GM23338 (cell line): Measurements from ENCODE around the gene HSPG2. TPM values are rescaled to one million over a fixed set of nuclear protein-coding genes. Genes with fewer than 3 reads are reported as not detected.

Experiments
- ATAC-seq: fragments of 200-7000 bp; cut with Tn5 transposase; 3 replicates; pipeline ENCODE4 v1.9.1; 2020
- DNase-seq: peaks from one replicate; pipeline ENCODE4 v3.0.0-alpha.2; 2015; ENCODE audit warnings: low spot score
- H2AFZ ChIP-seq: fragments of 200-600 bp; sonication (generic); 2 replicates; pipeline ENCODE4 v1.8.0; 2016; ENCODE audit warnings: antibody characterized with exemption, mild to moderate bottlenecking, moderate library complexity
- H3F3A ChIP-seq: fragments of 200-600 bp; sonication (generic); replicated peaks from 2 replicates; pipeline ENCODE4 v1.8.0; 2017; ENCODE audit warnings: antibody characterized with exemption, mixed run types, low read depth
- H3K27ac ChIP-seq: fragments of 200-600 bp; sonication (generic); 2 replicates; pipeline ENCODE4 v1.6.1; 2016; ENCODE audit warnings: low read depth
- H3K27me3 ChIP-seq: fragments of 200-600 bp; sonication (generic); 2 replicates; pipeline ENCODE4 v1.8.0; 2016; ENCODE audit warnings: mild to moderate bottlenecking, mixed run types, moderate library complexity; ENCODE audit not compliant: insufficient read depth
- H3K36me3 ChIP-seq: fragments of 200-600 bp; sonication (generic); 2 replicates; pipeline ENCODE4 v1.8.0; 2016; ENCODE audit warnings: mild to moderate bottlenecking; ENCODE audit not compliant: insufficient read depth
- H3K4me1 ChIP-seq: fragments of 200-600 bp; sonication (generic); 2 replicates; pipeline ENCODE4 v1.8.0; 2016; ENCODE audit warnings: mild to moderate bottlenecking, moderate library complexity; ENCODE audit not compliant: insufficient read depth
- H3K4me2 ChIP-seq: fragments of 200-600 bp; sonication (generic); 2 replicates; pipeline ENCODE4 v1.7.1; 2017; ENCODE audit warnings: mixed run types
- H3K4me3 ChIP-seq: fragments of 200-600 bp; sonication (generic); 2 replicates; pipeline ENCODE4 v1.6.1; 2016; ENCODE audit warnings: mixed run types
- H3K79me2 ChIP-seq: fragments of 200-600 bp; sonication (generic); replicated peaks from 2 replicates; pipeline ENCODE4 v1.8.0; 2017; ENCODE audit warnings: mild to moderate bottlenecking; ENCODE audit not compliant: insufficient read depth
- H3K9me2 ChIP-seq: fragments of 200-600 bp; sonication (generic); 2 replicates; pipeline ENCODE4 v1.8.0; 2017; ENCODE audit not compliant: insufficient read depth
- H4K20me1 ChIP-seq: fragments of 200-600 bp; sonication (generic); replicated peaks from 2 replicates; pipeline ENCODE4 v1.8.0; 2017; ENCODE audit warnings: mild to moderate bottlenecking; ENCODE audit not compliant: insufficient read depth
- H3K27ac Mint-ChIP-seq: 2 replicates; pipeline ENCODE4 v1.8.0; 2020; ENCODE audit warnings: inconsistent platforms, mild to moderate bottlenecking, moderate library complexity, mixed read lengths
- H3K27me3 Mint-ChIP-seq: 3 replicates; pipeline ENCODE4 v1.8.0; 2022; ENCODE audit warnings: low read depth, mild to moderate bottlenecking, moderate library complexity, mixed read lengths, inconsistent platforms; ENCODE audit not compliant: insufficient read depth, poor library complexity
- H3K36me3 Mint-ChIP-seq: 3 replicates; pipeline ENCODE4 v1.8.0; 2021; ENCODE audit warnings: low read depth, mild to moderate bottlenecking, inconsistent platforms, moderate library complexity, mixed read lengths
- H3K4me1 Mint-ChIP-seq: 3 replicates; pipeline ENCODE4 v1.8.0; 2020; ENCODE audit warnings: mild to moderate bottlenecking, inconsistent platforms, mixed read lengths
- H3K4me3 Mint-ChIP-seq: 3 replicates; pipeline ENCODE4 v1.8.0; 2021; ENCODE audit warnings: moderate library complexity, mild to moderate bottlenecking, inconsistent platforms, mixed read lengths
- H3K9me3 Mint-ChIP-seq: 3 replicates; pipeline ENCODE4 v1.8.0; 2020; ENCODE audit warnings: moderate library complexity, mild to moderate bottlenecking, inconsistent platforms, mixed read lengths
- CREB1 ChIP-seq: fragments of 250-450 bp; sonication (Bioruptor Pico); IDR thresholded peaks from 2 replicates; pipeline ENCODE4 v1.5.0; 2020; ENCODE audit warnings: low read depth, mild to moderate bottlenecking, moderate library complexity
- CTCF ChIP-seq, 2 experiments: fragments of 200-600 bp in 1 of 2; sonication (generic) in 1 of 2; conservative IDR thresholded peaks; 2 replicates each; pipeline versions ENCODE4 v1.5.1 to v1.6.1; 2016 to 2017; ENCODE audit warnings: antibody characterized with exemption in 2 of 2, low read depth in 2 of 2, mild to moderate bottlenecking in 2 of 2, moderate library complexity in 1 of 2
- ETS1 ChIP-seq: IDR thresholded peaks from 2 replicates; pipeline ENCODE4 v1.6.1; 2016; ENCODE audit warnings: antibody characterized with exemption
- EZH2 ChIP-seq: fragments of 200-600 bp; sonication (generic); IDR thresholded peaks from one replicate; pipeline ENCODE4 v1.8.0; 2017; ENCODE audit warnings: antibody characterized with exemption, mild to moderate bottlenecking, low read depth; ENCODE audit not compliant: unreplicated experiment
- EZH2phosphoT487 ChIP-seq: fragments of 200-600 bp; sonication (generic); IDR thresholded peaks from one replicate; pipeline ENCODE4 v1.8.1; 2018; ENCODE audit warnings: antibody characterized with exemption; ENCODE audit not compliant: unreplicated experiment
- JUNB ChIP-seq: IDR thresholded peaks from one replicate; pipeline ENCODE4 v1.6.1; 2016; ENCODE audit warnings: antibody characterized with exemption; ENCODE audit not compliant: unreplicated experiment
- NANOG ChIP-seq: IDR thresholded peaks from 2 replicates; pipeline ENCODE4 v1.6.1; 2016; ENCODE audit warnings: antibody characterized with exemption, borderline replicate concordance
- POLR2AphosphoS5 ChIP-seq: IDR thresholded peaks from 2 replicates; pipeline ENCODE4 v1.6.1; 2016; ENCODE audit warnings: antibody characterized with exemption, low read depth
- REST ChIP-seq: IDR thresholded peaks from one replicate; pipeline ENCODE4 v1.6.1; 2018; ENCODE audit warnings: antibody characterized with exemption; ENCODE audit not compliant: unreplicated experiment
- STAT1 ChIP-seq: IDR thresholded peaks from one replicate; pipeline ENCODE4 v1.6.1; 2016; ENCODE audit warnings: antibody characterized with exemption; ENCODE audit not compliant: unreplicated experiment
- ZNF114 ChIP-seq: fragments of 250-450 bp; sonication (Bioruptor Pico); IDR thresholded peaks from 2 replicates; pipeline ENCODE4 v1.5.0; 2020; ENCODE audit warnings: mild to moderate bottlenecking, moderate library complexity
- ZNF331 ChIP-seq: fragments of 250-450 bp; sonication (Bioruptor Pico); IDR thresholded peaks from 2 replicates; pipeline ENCODE4 v1.5.0; 2020; ENCODE audit warnings: low read depth, mild to moderate bottlenecking, moderate library complexity
- polyA plus RNA-seq: library from polyadenylated mRNA; unstranded; fragments of >200 nt; fragmentation: Nextera tagmentation; extraction: Ambion mirVana; gene quantifications from 2 replicates; pipeline ENCODE4 v1.2.1, GENCODE V29; 2016
- total RNA-seq: library from RNA; depleted of rRNA; stranded (reverse); fragments of >200 nt; shearing (Covaris generic); gene quantifications from 2 replicates; pipeline ENCODE4 v1.2.3, GENCODE V29; 2014
- TF ChIP-seq, protein P1 (sequence below): fragments of 250-450 bp; sonication (Bioruptor Pico); IDR thresholded peaks from 2 replicates; pipeline ENCODE4 v1.5.0; 2020; ENCODE audit warnings: mild to moderate bottlenecking, moderate library complexity

HSPG2 gene
- total and polyA plus RNA-seq, 2 experiments from 2014 or later = 14.9 to 70.8 TPM

DNA sequence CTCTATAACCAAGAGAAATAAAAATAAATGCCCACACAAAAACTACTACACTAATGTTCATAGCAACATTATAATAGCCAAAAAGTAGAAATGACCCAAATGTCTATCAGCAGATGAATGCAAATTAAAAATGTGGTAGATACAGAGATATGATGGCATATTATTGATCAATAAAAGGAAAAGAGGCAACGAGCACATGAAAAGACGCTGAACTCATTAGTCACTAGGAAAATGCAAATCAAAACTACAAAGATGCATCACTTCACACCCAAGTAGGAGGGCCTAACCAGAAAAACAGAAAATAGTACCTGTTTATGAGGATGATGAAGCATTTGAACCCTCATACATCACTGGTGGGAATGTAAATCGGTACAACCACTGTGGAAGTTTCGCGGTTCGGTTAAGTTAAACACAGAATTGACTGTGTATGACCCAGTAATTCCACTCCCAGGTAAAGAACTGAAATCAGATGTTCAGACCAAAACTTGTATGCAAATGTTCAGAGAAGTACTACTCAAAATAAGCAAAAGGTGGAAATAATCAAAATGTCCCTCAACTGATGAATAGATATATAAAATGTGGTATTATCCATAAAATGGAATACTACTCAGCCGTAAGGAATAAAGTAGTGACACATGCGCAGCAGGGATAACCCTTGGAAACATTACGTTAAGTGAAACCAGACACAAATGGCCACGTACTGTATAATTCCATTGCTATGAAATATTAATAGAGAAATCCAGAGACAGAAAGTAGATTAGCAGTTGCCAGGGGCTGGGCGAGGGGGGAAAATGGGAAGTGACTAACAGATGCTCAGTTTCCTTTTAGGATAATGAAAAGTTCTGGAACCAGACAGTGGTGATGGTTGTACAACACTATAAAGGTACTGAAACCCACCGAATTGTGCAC is 157.2 kb downstream of the HSPG2 start:
- Mint-ChIP-seq H3K36me3 (peaks cover 10% of the 10 kb centered on the region; the same call in 2 of the 3 replicates), H3K4me1 (peaks cover 21% of the 10 kb centered on the region), H3K9me3 (peaks cover 8% of the 10 kb centered on the region; the same call in 2 of the 3 replicates), H3K4me3 (peak overlapping the region; percentile 62; the same call in 2 of the 3 replicates), H3K27ac (no peak overlapping the region; the same call in 1 of the 2 replicates), H3K27me3 (peaks cover 13% of the 10 kb centered on the region)
- ATAC-seq = no peak
- Histone ChIP-seq H3K4me1 (peaks cover under 1% of the 10 kb centered on the region), H3F3A (peaks cover 5% of the 10 kb centered on the region; the same call in 1 of the 2 replicates), H2AFZ (no peak overlapping the region), H3K9me2 (no peaks in the 10 kb centered on the region), H3K36me3 (no peaks in the 10 kb centered on the region), H3K79me2 (peaks cover 77% of the 10 kb centered on the region), H3K27me3 (no peaks in the 10 kb centered on the region), H3K4me2 (peak overlapping the region; percentile 41; the same call in 1 of the 2 replicates), H4K20me1 (peaks cover 51% of the 10 kb centered on the region), H3K4me3 (no peak overlapping the region), H3K27ac (no peak overlapping the region)
- no peak for DNase-seq
- TF ChIP-seq, protein P1, sequence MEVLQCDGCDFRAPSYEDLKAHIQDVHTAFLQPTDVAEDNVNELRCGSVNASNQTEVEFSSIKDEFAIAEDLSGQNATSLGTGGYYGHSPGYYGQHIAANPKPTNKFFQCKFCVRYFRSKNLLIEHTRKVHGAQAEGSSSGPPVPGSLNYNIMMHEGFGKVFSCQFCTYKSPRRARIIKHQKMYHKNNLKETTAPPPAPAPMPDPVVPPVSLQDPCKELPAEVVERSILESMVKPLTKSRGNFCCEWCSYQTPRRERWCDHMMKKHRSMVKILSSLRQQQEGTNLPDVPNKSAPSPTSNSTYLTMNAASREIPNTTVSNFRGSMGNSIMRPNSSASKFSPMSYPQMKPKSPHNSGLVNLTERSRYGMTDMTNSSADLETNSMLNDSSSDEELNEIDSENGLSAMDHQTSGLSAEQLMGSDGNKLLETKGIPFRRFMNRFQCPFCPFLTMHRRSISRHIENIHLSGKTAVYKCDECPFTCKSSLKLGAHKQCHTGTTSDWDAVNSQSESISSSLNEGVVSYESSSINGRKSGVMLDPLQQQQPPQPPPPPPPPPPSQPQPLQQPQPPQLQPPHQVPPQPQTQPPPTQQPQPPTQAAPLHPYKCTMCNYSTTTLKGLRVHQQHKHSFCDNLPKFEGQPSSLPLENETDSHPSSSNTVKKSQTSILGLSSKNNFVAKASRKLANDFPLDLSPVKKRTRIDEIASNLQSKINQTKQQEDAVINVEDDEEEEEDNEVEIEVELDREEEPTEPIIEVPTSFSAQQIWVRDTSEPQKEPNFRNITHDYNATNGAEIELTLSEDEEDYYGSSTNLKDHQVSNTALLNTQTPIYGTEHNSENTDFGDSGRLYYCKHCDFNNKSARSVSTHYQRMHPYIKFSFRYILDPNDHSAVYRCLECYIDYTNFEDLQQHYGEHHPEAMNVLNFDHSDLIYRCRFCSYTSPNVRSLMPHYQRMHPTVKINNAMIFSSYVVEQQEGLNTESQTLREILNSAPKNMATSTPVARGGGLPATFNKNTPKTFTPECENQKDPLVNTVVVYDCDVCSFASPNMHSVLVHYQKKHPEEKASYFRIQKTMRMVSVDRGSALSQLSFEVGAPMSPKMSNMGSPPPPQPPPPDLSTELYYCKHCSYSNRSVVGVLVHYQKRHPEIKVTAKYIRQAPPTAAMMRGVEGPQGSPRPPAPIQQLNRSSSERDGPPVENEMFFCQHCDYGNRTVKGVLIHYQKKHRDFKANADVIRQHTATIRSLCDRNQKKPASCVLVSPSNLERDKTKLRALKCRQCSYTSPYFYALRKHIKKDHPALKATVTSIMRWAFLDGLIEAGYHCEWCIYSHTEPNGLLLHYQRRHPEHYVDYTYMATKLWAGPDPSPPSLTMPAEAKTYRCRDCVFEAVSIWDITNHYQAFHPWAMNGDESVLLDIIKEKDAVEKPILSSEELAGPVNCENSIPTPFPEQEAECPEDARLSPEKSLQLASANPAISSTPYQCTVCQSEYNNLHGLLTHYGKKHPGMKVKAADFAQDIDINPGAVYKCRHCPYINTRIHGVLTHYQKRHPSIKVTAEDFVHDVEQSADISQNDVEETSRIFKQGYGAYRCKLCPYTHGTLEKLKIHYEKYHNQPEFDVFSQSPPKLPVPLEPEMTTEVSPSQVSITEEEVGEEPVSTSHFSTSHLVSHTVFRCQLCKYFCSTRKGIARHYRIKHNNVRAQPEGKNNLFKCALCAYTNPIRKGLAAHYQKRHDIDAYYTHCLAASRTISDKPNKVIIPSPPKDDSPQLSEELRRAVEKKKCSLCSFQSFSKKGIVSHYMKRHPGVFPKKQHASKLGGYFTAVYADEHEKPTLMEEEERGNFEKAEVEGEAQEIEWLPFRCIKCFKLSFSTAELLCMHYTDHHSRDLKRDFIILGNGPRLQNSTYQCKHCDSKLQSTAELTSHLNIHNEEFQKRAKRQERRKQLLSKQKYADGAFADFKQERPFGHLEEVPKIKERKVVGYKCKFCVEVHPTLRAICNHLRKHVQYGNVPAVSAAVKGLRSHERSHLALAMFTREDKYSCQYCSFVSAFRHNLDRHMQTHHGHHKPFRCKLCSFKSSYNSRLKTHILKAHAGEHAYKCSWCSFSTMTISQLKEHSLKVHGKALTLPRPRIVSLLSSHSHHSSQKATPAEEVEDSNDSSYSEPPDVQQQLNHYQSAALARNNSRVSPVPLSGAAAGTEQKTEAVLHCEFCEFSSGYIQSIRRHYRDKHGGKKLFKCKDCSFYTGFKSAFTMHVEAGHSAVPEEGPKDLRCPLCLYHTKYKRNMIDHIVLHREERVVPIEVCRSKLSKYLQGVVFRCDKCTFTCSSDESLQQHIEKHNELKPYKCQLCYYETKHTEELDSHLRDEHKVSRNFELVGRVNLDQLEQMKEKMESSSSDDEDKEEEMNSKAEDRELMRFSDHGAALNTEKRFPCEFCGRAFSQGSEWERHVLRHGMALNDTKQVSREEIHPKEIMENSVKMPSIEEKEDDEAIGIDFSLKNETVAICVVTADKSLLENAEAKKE (CRISPR knock-in tag) = no peak
- TF ChIP-seq ETS1 (no peak), NANOG (no peak), JUNB (no peak), POLR2AphosphoS5 (no peak), EZH2 (no peak), STAT1 (no peak), ZNF114 (CRISPR knock-in tag) (no peak), REST (no peak), CREB1 (CRISPR knock-in tag) (no peak), ZNF331 (CRISPR knock-in tag) (no peak), CTCF (conservative IDR thresholded peaks at IDR 0.05; ENCODE audit: low read depth in 2 of 2) (no peak), EZH2phosphoT487 (no peak)
